SHP77 (cell line): Measurements from ENCODE around the gene PRPF6.

Experiments used
- DNase-seq, 2 experiments: peaks; one replicate each; lab custom pipeline; 2025; lab: John Stamatoyannopoulos, UW

Gene PRPF6

GRCh38 chr20:64064145-64064698 is 83.3 kb downstream of the PRPF6 start:
- no peak for DNase-seq

DNA sequence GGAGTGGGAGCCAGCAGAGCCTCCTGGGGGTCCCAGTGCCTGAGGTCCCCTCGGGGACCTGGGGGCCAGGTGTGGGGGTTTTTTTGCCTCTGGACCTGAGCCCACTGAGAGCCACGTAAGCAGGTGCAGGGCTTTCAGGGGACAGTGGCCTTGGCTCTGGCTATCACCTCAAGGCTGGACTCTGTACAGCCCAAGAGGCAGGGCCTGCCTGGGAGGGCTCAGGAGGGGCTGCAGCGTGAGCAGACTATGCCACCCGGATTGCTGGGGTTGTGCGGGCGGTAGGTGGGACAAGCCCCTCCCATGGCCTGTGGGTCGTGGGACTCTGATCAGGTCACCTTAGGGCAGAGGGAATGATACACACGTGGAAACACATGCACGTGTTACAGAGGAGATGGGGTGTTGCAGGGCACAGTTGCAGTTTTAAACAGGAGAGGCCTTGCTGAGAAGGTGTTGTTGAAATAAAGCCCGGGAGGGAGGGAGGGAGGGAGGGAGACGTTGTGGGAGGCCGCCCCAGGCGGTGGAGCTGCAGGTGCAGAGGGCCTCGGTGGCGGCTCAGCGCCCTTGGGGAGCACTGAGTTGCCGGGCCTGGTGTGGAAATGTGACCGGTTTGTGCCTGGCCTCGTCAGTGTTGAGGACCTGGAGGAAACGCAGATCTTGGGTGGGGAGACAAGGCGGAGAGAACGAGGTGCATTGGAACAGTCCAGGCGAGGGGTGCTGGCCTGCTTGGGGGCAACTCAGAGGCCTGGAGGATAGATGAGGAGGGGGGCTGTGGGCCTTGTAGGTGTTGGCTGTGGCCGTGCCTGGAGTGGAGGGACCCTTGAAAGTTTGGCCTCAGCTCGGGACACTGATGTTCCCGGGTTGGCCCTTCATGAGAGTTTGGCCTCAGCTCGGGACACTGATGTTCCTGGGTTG is 84.4 kb downstream of the PRPF6 start:
- no peak for DNase-seq

GRCh38 chr20:64065974-64066343 is 85.0 kb downstream of the PRPF6 start:
- DNase-seq = no peak

DNA sequence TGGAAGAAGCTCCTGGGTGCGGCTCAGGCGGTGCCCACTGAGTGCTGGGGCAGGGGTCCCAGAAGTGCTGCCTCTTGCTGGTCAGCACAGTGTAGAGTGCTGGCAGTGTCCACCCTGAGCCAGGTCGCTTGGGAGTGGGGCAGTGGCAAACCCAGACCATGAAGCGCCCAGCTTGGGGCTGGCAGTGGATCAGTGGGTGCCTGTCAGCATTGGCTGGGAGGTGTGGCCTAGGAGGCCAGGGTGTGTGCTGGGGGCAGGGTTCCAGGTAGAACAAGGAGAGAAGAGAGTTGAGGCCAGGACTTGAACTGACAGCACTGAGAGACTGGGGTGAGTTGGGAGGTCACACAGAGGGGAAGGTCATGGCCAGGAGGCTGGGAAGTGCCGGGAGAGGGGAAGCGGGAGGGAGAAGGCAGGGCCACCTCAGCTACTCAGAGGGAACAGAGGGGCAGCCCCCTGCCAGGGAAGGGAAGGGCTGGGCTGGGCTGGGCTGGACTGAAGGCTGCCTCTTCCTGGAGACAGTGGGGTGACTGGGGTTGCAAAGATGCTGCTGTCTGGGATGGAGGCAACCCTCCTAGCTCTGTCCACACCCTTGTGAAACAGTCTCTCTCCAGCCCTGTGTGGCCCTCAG is 86.2 kb downstream of the PRPF6 start:
- no peak for DNase-seq

DNA sequence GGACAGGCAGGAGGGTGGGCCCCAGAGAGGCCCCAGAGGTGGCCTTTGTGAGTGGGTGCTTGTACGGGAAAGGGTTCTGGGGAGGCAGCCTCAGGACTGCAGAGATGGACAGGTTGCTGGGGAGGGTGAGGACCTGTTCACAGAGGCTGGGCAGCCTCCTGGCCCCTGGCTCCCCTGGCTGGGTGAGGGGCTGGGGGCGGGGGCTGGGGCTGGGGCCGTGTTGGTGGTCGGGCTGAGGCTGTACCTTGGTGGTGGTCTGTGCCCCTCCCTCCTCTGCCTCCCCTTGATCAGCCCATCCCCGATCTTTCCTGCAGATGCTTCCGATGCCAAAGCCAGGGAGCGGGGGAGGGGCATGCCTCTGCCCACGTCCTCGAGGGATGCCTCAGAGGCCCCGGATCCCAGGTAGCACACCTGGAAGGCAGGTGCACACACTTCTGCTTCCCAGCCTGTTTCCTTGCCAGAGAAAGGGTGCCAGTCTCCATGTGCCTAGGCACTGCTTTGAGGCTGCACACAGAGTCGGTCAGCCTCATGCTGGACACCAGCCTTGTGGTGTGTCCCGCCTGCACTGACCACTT is 86.9 kb downstream of the PRPF6 start:
- no peak for DNase-seq

GRCh38 chr20:64068386-64069208 is 87.7 kb downstream of the PRPF6 start:
- no peak for DNase-seq

DNA sequence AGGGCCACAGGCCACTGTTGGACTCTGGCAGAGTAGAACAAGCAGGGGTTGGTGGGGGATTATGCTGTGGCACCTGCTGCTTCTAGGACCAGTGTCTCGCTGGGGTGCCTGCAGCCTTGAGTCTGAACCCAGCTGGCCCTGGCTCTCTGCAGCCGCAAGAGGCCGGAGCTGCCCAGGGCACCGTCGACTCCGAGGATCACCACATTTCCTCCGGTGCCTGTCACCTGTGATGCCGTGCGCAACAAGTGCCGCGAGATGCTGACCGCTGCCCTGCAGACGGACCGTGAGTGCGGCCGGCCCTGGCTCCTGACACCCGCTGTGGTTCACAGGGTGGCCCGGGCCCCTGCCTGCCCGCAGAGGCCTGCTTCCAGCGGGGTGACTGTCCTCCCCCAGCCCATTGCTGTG is 88.3 kb downstream of the PRPF6 start:
- no peak for DNase-seq

DNA sequence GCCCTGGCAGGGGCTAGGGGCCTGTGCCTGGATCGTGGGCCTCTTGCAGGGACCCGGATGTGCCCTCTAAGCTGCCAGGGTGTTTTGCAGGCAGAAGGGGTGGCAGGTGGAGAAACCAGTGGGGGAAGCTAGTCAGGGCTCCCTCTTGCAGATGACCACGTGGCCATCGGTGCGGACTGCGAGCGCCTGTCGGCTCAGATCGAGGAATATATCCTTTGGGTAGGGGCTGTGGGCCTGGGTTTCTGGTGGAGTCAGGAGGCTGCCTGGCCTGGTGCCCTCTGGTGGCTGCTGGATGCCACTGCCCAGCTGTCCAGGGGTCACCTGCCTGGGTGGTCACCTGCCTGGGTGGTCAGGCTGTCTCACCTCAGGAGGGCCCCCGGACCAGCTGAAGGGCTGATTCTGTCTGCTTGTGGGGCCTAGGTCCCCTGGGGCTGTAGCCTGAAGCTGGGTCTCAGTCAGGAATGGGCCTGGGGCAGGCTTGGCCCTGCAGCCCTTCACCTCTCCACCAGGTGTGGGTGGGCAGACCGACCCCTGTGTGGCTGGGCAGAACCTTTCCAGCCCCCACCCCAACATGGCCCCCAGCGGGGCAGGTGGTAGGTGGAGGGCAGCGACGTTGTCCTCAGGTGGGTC is 88.8 kb downstream of the PRPF6 start:
- peak in 1 of 2 experiments; percentile 73 for DNase-seq

- DNase-seq = no peak
These were observed 89.5 kb downstream of the PRPF6 start for GRCh38 chr20:64070244-64070993.

DNA sequence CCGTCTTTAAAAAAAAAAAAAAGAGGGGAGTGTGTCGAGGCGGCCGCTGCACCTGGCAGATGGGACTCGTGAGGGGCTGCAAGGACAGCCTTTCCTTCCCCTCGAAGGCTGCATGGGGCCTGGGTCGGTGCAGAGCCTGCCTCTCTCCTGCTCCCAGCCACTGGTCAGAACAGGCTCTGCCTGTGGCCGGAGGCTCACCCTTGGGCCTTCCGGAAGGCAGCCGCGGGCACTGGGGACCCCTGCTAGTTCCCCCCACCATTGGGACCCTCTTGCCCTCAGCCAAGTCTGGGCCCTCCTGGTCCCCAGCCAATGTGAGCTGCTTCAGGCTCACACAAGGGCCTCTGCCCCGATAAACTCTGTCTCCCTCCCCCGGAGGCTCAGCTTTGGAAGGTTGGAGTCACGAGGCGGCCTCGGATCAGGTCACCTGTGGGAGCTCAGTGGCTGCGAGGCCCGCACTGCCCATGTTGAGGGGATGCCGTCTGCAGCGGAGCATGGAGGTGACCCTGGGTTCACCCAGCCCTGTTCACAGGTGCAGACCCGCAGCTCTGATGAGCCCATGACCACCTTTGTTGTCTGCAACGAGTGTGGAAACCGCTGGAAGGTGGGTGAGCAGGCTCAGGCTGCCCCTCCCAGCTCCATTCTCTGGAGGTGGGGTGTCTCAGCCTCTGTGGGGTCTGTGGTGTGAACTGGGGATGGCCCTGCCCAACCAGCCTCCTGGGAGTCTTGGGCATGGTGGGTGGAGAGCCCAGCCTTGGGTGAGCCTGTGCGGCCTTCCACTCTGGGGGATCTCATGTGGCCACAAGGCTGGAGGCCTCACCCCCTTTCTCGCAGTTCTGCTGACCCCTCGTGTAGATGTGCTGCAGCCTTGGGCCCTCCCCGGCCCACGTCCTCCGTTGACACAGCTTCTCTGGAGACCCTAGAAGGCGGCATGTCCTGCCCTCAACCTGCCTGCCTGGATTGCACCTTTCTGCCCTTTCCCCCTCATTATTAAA is 90.7 kb downstream of the PRPF6 start:
- no peak for DNase-seq

GRCh38 chr20:64072498-64073063 is 91.6 kb downstream of the PRPF6 start:
- no peak for DNase-seq

DNA sequence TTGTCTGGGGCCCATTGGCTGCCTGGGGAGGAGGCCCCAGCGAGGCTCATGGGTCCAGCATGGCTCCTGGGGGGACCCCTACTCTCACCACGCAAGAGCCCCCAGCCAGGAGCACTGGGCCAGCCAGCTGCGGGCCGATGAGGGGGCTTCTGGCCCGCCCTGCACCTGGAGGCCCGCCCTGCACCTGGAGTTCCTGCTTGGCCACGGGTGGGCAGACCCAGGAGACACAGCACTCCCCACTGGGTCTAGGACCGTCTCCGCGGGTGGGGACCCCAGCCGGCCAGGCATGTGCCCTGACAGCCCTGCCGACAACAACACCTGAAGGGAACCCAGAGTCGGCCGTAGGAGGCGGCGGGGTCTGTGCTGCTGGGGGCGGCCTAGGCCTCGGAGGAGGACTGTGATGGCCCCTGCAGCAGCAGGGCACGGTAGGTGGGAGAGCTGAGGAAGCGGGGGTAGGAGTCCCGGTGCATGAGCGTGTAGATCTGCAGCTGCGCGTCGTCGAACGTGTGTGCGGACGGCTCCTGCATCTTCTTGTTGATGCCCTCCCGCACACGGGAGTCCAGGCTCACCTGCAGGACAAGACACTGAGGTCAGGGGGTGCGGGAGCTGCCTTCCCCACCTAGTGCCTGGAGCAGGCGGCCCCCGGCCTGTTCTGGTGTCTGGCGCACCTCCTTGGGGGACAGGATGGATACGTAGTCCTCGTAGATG is 92.7 kb downstream of the PRPF6 start:
- no peak for DNase-seq

DNA sequence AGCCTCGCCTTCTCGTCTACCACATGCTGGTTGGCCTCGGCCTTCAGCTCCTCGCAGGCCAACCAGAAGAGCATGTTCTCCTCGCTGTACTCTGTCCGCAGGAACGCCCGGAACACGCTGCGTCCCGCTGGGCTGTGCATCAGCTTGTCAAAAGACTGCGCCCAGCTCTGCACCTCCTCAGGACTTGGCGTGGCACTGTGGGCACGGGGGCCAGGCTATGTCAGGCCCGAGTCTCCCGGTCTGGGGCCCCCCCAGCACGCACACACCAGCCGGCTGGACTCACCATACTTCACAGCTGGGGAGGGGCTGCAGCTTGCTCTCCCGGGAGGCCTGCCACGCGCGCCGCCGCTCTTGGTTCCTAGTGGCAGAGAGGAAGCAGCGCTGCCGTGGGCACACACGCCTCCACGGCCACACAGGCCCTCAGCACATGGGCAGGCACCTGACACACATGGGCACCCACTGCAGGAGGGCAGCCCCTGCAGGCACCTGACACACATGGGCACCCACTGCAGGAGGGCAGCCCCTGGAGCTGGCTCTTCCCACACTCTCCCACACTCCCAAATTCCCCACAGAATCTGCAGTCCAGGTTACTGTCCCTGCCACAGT is 93.4 kb downstream of the PRPF6 start:
- DNase-seq = no peak

GRCh38 chr20:64074963-64075362 is 94.0 kb downstream of the PRPF6 start:
- no peak for DNase-seq

- no peak for DNase-seq
These were observed 94.6 kb downstream of the PRPF6 start for GRCh38 chr20:64075556-64075955.

GRCh38 chr20:64076061-64076997 is 95.4 kb downstream of the PRPF6 start:
- DNase-seq = no peak

DNA sequence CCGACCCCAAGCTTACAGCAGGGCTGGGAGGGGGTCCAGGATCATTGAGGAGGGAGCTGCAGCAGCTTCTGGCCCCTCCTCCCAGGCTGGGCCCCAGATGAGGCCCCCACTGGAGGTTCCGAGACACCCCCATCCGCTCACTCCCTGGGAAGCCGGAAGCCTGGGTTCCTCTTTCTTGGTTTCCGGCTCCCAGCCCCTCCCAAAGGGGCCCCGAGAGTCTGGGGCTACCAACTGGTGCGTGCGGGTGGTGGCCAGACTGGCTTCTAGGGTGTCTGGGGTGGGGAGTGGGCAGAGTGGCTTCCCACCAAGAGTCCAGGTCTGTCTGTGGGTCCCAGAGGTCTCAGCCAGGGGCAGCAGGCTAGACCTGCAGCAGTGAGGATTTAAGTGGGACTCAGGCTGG is 96.2 kb downstream of the PRPF6 start:
- no peak for DNase-seq
